ENCODE results near the gene RSPH9. TPM values are rescaled to one million over a fixed set of nuclear protein-coding genes. Genes with fewer than 3 reads are reported as not detected.

The RSPH9 gene, protein sequence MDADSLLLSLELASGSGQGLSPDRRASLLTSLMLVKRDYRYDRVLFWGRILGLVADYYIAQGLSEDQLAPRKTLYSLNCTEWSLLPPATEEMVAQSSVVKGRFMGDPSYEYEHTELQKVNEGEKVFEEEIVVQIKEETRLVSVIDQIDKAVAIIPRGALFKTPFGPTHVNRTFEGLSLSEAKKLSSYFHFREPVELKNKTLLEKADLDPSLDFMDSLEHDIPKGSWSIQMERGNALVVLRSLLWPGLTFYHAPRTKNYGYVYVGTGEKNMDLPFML
- under 1 TPM in 1 of 4 donors, not detected in 3; 0.11 TPM for total RNA-seq
- under 1 TPM; 0.36 to 0.59 (median 0.51) TPM for polyA plus RNA-seq
- long read RNA-seq, donor 1: 0 reads
- long read RNA-seq, donor 2, partial matches to known transcripts: 0 of 1 reads
- long read RNA-seq, donor 2, other reads (novel, unspliced or antisense): 1 of 1 reads

DNA sequence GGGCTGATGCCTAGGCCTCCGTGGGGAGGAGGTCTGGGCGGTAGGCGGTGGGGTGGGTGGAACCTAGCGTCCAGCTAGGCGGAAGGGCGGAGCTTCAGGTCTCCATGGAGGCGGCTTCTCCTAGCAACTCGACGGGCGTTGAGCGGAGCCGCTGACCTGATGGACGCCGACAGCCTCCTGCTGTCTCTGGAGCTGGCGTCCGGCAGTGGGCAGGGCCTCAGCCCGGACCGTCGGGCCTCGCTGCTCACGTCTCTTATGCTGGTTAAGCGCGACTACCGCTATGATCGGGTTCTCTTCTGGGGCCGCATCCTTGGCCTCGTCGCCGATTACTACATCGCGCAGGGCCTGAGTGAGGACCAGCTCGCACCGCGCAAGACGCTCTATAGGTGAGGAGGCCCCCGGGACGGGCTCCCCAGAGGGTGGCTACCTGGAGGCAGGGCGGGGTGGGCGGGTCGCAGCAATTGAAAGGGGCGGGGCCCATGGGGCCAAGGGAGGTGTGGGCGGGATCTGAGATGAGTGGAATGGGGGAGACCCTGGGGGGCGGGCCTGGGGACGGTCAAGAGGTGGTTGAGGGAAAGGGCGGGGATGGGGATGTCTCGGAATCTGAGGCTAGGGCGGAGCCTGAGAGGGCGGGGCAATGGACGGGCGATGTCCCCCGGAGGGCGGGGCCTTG, at the start of gene RSPH9:
RSPH9 (plus strand) TSS at position 97 of the 673 bp plus-strand sequence; CDS start at position 160, 63 bp downstream.
- H3K27ac ChIP-seq: no peak within 1 kb of the TSS
- WGBS, 3 donors: 4 to 6% (median 6%) methylated on average over 43 to 52 of the region's 52 CpGs
- no peaks in the 10 kb centered on the region for H3K27me3 ChIP-seq (ENCODE audit: insufficient read depth in 3 of 3, low read length in 2 of 3)

DNA sequence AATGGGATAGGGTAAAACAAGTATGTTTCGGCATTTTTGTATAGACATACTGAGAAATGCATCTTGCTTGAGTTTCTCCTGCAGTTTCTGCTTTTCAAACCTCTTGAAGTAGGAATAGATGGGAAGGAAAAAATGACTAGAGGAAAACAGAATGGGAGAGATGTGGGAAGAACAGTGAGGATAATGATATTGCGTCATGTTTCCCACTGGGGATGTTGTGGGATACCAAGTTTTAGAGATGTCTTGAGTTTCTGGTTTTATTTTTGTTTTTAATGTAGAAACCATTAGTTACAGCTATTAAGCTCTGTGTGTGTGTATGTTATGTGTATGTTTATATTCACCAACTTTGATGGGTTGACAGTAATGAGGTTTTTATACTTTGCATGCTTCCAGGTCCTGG, 44.2 kb upstream of the RSPH9 start:
- no peak overlapping the region for H3K27ac ChIP-seq
- TF ChIP-seq, protein P1, sequence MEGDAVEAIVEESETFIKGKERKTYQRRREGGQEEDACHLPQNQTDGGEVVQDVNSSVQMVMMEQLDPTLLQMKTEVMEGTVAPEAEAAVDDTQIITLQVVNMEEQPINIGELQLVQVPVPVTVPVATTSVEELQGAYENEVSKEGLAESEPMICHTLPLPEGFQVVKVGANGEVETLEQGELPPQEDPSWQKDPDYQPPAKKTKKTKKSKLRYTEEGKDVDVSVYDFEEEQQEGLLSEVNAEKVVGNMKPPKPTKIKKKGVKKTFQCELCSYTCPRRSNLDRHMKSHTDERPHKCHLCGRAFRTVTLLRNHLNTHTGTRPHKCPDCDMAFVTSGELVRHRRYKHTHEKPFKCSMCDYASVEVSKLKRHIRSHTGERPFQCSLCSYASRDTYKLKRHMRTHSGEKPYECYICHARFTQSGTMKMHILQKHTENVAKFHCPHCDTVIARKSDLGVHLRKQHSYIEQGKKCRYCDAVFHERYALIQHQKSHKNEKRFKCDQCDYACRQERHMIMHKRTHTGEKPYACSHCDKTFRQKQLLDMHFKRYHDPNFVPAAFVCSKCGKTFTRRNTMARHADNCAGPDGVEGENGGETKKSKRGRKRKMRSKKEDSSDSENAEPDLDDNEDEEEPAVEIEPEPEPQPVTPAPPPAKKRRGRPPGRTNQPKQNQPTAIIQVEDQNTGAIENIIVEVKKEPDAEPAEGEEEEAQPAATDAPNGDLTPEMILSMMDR (IDR thresholded peaks at IDR 0.05): no peak
- intact Hi-C loops (cut with DNase I): no loop called here
- no peak overlapping the region for H3K4me3 ChIP-seq
- H3K9me3 ChIP-seq: no peaks in the 10 kb centered on the region
- WGBS, 3 donors: 99% methylated on average over 2 of the region's 2 CpGs
- ATAC-seq (no peak), DNase-seq (no peak)
- H3K36me3 ChIP-seq (ENCODE audit: insufficient read depth in 1 of 2, low read depth in 1 of 2): peaks cover 0 to 77% of the 10 kb centered on the region in 2 donors
- H3K27me3 ChIP-seq (ENCODE audit: insufficient read depth in 3 of 3, low read length in 2 of 3): no peaks in the 10 kb centered on the region
- no peaks in the 10 kb centered on the region for H3K4me1 ChIP-seq

More for the DNA sequence above, at the start of gene RSPH9:
- Histone ChIP-seq H3K4me3 (peak within 1 kb of the TSS; percentile 68), H3K4me1 (peaks cover 3% of the 10 kb centered on the region), H3K36me3 (ENCODE audit: insufficient read depth in 1 of 2, low read depth in 1 of 2) (peaks cover 3 to 33% of the 10 kb centered on the region in 2 donors), H3K9me3 (no peaks in the 10 kb centered on the region)
- ATAC-seq (peak; percentile 54 to 83 (median 66)), DNase-seq (peak; percentile 71 to 82)
- intact Hi-C loops (cut with DNase I): no loop called here
- TF ChIP-seq, protein P1 (IDR thresholded peaks at IDR 0.05): no peak

DNA sequence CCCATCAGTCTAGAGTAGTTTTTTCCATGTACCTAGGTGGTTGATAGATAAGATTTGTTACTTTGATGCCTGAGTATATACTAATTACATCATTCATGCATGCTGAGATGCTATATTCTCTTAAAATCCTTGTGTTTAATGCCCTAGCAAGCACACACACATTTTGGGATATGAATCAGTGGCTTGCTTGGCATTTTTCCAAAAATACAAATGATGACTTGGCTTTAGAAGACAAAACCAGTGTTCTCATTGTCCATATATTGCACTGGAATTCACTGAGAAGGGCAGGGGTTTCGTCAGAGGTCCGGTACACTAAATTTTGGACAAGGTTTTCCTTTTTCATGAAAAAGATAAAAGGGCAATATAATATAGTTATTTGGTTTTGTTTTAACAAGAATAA, 40.7 kb upstream of the RSPH9 start:
- DNase-seq (no peak), ATAC-seq (no peak)
- H3K36me3 ChIP-seq (ENCODE audit: insufficient read depth in 1 of 2, low read depth in 1 of 2): peaks cover 0 to 73% of the 10 kb centered on the region in 2 donors
- TF ChIP-seq, protein P1 (IDR thresholded peaks at IDR 0.05): no peak
- intact Hi-C loops (cut with DNase I): no loop called here
- H3K27me3 ChIP-seq (ENCODE audit: insufficient read depth in 3 of 3, low read length in 2 of 3): no peaks in the 10 kb centered on the region
- H3K9me3 ChIP-seq: no peaks in the 10 kb centered on the region
- 93 to 98% (median 98%) methylated on average over 2 of the region's 2 CpGs for WGBS, 3 donors
- H3K4me1 ChIP-seq: no peaks in the 10 kb centered on the region
- no peak overlapping the region for H3K27ac ChIP-seq
- no peak overlapping the region for H3K4me3 ChIP-seq

DNA sequence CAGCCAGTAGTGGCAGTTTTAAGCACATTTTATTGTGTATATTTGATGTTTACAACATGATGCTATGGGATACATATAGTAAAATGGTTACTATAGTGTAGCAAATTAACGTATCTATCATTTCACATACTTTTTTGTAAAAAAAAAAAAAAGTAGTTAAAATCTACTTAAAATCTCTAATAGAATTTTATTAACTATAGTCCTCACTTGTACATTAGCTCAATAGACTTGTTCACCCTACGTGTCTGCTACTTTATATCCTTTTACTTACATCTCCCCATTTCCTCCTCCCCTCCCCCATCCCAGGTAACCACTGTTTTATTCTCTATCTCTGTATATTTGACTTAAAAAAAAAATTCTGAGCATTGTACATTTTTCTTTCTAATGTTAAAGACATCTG, 38.8 kb upstream of the RSPH9 start:
- intact Hi-C loops (cut with DNase I): no loop called here
- 92 to 95% (median 93%) methylated on average over 2 of the region's 2 CpGs for WGBS, 3 donors
- ATAC-seq (no peak), DNase-seq (no peak)
- no peak overlapping the region for H3K4me3 ChIP-seq
- no peaks in the 10 kb centered on the region for H3K27me3 ChIP-seq (ENCODE audit: insufficient read depth in 3 of 3, low read length in 2 of 3)
- no peak overlapping the region for H3K27ac ChIP-seq
- H3K4me1 ChIP-seq: no peaks in the 10 kb centered on the region
- peaks cover 0 to 81% of the 10 kb centered on the region in 2 donors for H3K36me3 ChIP-seq (ENCODE audit: insufficient read depth in 1 of 2, low read depth in 1 of 2)
- TF ChIP-seq, protein P1 (IDR thresholded peaks at IDR 0.05): no peak
- no peaks in the 10 kb centered on the region for H3K9me3 ChIP-seq

Measured in psoas muscle (tissue), 8 donors.